AG08395 (cell line): ENCODE measurements around the gene ZNF506.
A peak's percentile ranks its signal among the peaks of the same experiment; 100 is the strongest.
"Not testable (repeated sequence)": the region's sequence is repeated elsewhere in the genome, so short reads cannot be mapped to it uniquely, and the experiment has no call there.

Experiments used
- DNase-seq: peaks from one replicate; pipeline ENCODE4 v3.0.0; 2012; ENCODE audit warnings: mixed read lengths, low spot score

Gene ZNF506

GRCh38 chr19:19821366-19821951, at the start of gene ZNF506:
ZNF506 (minus strand) TSS chr19:19821750; CDS start chr19:19821603, 147 bp downstream.
- peak; percentile 97 for DNase-seq

GRCh38 chr19:19870086-19870485, 48.5 kb upstream of the ZNF506 start:
- not testable (repeated sequence) for DNase-seq

DNA sequence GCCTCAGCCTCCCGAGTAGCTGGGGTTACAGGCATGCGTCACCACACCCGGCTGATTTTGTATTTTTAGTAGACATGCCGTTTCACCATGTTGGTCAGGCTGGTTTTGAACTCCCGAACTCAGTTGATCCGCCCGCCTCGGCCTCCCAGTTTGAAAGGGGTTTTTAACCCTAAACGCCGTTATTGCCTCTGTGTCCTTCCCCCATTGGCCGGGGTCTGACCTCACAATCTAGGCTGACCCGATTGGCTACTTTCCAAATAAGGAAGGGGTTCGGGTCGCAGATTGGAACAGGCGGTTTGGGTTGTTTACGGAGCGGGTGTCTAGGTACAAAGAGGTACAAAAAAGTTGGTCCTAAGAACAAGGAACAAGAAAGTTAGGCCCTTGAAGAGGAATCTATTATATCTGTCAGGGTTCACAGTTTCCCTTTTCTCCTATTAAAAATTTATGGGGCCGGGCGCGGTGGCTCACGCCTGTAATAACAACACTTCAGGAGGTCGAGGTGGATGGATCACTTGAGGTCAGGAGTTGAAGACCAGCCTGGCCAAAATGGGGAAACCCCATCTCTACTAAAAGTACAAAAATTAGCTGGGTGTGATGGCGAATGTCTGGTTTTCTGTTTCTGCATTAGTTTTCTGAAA, 45.2 kb upstream of the ZNF506 start:
- peak; percentile 4 for DNase-seq

GRCh38 chr19:19865750-19866610, 44.4 kb upstream of the ZNF506 start, which contains the start of gene ZNF253:
ZNF253 (plus strand) TSS chr19:19865882; CDS start chr19:19865997, 115 bp downstream.
- peak; percentile 97 for DNase-seq

- no peak for DNase-seq
These were observed 39.3 kb upstream of the ZNF506 start for GRCh38 chr19:19860756-19861390.

DNA sequence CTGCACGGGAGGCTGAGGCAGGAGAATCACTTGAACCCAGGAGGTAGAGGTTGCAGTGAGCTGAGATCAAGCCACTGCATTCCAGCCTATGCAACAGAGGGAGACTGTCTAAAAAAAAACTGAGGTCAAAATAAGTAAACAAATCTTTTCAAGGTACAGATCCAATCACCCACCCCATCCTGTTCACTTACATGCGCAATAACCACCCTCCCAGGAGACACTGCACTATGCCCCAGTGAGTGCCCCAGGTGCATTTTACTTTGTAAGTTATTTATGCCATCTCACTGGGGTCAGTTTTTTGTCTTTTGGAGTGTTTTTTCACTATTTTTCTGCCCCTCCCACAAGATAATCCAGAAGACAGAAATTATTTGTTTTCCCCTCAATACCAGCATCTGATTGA, 37.2 kb upstream of the ZNF506 start:
- no peak for DNase-seq

GRCh38 chr19:19851740-19852139, 30.2 kb upstream of the ZNF506 start:
- not testable (repeated sequence) for DNase-seq

DNA sequence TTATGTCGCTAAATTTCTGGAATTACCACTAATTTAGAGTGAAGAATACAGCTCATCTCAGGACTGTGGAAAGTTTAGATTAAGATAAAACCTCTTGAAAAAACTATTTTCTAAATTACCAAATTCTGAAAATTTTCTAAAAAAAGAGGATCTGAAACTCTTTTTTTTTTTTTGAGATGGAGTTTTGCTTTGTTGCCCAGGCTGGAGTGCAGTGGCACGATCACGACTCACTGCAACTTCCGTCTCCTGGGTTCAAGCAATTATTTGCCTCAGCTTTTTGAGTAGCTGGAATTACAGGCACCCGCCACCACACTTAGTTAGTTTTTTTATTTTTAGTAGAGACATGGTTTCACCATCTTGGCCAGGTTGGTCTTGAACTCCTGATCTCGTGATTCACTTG, 27.5 kb upstream of the ZNF506 start:
- no peak for DNase-seq

GRCh38 chr19:19847781-19848180, 26.2 kb upstream of the ZNF506 start:
- DNase-seq = no peak

GRCh38 chr19:19835560-19836038, 14.0 kb upstream of the ZNF506 start:
- no peak for DNase-seq

DNA sequence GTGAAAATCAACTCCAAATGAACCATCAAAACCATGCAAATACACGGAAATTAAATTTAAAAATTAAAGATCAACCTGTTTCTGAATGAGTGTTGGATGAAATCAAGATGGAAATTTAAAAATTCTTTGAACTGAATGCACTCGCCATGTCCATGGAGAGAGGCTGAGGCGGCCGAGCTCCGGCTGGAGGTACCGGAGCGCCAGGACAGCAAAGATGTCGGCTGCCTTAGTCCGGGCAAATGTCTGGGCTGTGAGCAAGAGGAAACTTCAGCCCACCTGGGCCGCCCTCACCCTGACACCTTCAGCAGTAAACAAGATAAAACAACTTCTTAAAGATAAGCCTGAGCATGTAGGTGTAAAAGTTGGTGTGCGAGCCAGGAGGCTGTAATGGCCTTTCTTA, 5.3 kb upstream of the ZNF506 start:
- DNase-seq = no peak

DNA sequence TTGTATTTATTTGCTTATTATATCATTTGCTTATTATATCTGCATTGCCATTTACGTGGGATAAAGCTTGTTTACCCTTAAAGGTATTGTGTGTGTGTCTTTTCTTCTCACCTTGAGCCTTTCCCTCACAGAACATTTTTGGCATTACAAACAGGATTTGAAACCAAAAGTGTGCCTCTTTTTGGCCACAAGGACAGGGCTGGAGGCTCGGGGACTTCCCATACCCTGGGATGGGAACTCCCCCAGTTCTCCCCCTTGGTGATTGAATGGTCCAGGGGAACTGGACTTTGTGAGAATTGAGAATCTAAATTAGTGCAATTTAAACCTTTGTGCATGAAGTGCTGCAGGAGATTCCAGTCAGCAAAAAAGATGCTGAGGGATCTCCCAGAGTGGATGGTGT, 2.4 kb upstream of the ZNF506 start:
- no peak for DNase-seq

GRCh38 chr19:19821976-19822375, 426 bp upstream of the ZNF506 start:
- DNase-seq = not testable (repeated sequence)

DNA sequence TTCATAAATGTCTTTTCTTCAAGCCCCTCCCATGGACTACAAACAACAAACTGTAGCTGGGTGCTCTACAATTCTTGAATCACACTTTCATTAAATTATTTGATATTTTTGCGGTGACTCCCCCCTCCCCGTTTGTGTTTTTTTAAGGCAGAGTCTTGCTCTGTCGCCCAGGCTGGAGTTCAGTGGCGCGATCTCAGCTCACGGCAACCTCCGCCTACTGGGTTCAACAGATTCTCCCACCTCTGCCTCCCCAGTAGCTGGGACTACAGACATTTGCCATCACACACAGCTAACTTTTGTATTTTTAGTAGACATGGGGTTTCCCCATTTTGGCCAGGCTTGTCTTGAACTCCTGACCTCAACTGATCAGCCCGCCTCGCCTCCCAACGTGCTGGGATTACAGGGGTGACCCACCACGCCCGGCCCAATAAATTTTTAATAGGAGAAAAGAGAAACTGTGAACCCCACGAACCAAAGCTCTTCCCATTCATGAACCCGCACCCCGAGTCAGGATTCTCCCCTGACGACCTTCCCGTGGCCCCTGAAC, 703 bp downstream of the ZNF506 start:
- DNase-seq = no peak

- no peak for DNase-seq
These were observed 4.2 kb downstream of the ZNF506 start for GRCh38 chr19:19817357-19817756.

GRCh38 chr19:19816679-19817078, 4.9 kb downstream of the ZNF506 start:
- DNase-seq = no peak

DNA sequence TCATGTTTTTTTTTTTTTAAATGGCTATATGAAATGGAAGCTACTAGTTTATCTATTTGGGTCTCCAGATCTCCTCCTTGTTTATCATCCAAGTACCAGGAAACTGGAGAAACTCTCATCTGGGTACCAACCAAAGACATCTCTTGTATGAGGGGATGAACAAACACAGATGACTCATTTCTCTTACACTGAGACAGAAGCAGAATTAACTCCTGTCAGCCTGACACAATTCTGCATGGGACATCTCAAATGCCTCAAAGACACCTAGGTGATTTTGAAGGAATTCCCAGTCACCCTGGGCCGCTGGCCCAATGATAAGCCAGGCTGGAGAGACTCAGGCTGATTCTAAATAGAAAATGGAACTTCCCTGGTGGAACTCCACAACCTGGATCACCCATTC, 9.6 kb downstream of the ZNF506 start:
- not testable (repeated sequence) for DNase-seq

DNA sequence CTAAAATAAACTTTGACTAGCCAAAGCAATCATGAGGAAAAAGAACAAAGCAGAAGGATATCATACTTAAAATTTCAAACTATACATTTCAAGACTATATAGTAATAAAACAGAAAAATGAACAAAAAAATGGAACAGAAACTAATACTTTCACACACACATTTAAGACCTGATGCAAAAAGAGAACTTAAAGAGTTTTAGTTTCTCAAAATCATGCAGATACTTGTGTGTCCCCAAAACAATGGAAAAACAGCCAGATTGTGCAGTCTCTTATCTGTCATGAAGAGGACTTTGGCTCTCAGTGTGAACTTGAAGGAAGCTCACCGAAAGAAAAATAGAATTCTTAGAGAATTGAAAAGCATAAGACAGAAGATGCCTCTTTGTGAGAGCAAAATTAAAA, 16.1 kb downstream of the ZNF506 start:
- DNase-seq = no peak

GRCh38 chr19:19788015-19788414, 33.5 kb downstream of the ZNF506 start:
- DNase-seq = no peak

DNA sequence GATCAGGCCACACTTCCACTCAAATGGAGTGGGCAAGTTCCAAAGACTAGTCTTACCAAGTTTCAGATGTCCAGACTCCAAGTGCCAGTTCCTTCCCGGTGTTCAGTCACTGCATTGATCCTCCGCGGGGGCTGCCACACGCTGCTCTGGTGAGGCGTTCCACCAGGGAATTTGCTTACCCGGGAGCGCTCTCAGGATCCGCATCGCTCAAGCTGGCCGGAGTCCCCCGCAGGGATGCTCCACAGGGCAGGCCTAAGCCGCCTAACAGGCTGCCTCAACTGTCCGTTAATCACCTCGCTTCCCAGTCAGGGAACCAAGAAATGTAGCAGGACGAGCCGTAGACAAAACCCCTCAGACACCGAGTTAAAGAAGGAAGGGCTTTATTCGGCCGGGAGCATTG, 36.1 kb downstream of the ZNF506 start:
- not testable (repeated sequence) for DNase-seq

- DNase-seq = no peak
These were observed 38.8 kb downstream of the ZNF506 start for GRCh38 chr19:19782783-19783182.

DNA sequence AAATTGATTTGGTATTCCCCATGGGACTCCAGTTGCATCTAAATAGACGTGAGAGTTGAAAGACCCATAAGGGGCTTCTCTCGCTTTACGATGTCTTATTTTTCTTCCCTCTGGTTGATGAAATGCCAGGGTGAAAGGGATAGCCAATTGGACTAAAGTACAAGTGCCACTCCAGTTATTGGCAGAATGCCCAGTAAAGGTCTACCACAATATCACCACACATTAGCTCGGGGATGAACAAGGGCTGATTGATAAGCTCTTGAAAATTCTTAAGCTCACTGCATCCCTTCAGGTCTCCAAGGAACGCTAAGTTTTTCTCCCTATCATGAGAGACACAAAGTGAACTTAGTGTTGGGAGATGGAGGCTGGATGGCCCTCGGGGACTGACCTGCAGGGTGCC, 39.8 kb downstream of the ZNF506 start:
- not testable (repeated sequence) for DNase-seq
